Measurements from ENCODE around the gene HIKESHI. TPM values are rescaled to one million over a fixed set of nuclear protein-coding genes. Genes with fewer than 3 reads are reported as not detected.
"Not testable (repeated sequence)": the region's sequence is repeated elsewhere in the genome, so short reads cannot be mapped to it uniquely, and the experiment has no call there.

HIKESHI gene
- total RNA-seq, 1 experiment from 2014 or later, result 53.9 TPM

DNA sequence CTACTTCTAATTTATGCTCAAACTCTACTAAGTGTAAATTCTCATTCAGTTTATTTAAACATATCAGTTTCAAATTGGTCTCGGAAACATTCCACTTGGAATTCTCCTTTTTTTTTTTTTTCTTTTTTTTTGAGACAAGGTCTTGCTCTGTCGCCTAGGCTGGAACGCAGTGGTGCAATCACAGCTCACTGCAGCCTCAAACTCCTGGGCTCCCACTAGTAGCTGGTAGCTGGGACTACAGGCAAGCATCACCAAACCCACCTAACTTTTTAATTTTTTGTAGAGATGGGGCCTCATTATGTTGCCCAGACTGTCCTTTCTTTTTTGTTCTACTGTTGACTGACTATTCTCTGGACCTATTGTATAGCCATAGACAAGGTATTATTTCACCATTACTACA lies 39.3 kb downstream of the HIKESHI start:
- intact Hi-C loops (cut with micrococcal nuclease), result no loop called here
- POLR2A ChIA-PET, result no interaction called here
- CTCF ChIA-PET, result interaction anchor here (0.7 to 0.8 kb wide), 2 partner anchors 8 to 19 kb away, joined by 3 to 6 read pairs; no protein-coding TSS in a partner anchor
- TF ChIP-seq, protein P1, sequence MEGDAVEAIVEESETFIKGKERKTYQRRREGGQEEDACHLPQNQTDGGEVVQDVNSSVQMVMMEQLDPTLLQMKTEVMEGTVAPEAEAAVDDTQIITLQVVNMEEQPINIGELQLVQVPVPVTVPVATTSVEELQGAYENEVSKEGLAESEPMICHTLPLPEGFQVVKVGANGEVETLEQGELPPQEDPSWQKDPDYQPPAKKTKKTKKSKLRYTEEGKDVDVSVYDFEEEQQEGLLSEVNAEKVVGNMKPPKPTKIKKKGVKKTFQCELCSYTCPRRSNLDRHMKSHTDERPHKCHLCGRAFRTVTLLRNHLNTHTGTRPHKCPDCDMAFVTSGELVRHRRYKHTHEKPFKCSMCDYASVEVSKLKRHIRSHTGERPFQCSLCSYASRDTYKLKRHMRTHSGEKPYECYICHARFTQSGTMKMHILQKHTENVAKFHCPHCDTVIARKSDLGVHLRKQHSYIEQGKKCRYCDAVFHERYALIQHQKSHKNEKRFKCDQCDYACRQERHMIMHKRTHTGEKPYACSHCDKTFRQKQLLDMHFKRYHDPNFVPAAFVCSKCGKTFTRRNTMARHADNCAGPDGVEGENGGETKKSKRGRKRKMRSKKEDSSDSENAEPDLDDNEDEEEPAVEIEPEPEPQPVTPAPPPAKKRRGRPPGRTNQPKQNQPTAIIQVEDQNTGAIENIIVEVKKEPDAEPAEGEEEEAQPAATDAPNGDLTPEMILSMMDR (IDR thresholded peaks at IDR 0.05; ENCODE audit: unreplicated experiment), result no peak
- peaks cover 43% of the 10 kb centered on the region for H3K36me3 Mint-ChIP-seq (ENCODE audit: insufficient read depth, unreplicated experiment)
- no TSS peak for BruUV-seq (replicated peaks)
- H3K27ac Mint-ChIP-seq (ENCODE audit: low read depth, unreplicated experiment), result no peak overlapping the region
- H3K4me1 Mint-ChIP-seq (ENCODE audit: insufficient read depth, unreplicated experiment), result no peaks in the 10 kb centered on the region
- no peaks in the 10 kb centered on the region for H3K9me3 Mint-ChIP-seq (ENCODE audit: unreplicated experiment)
- no peak for DNase-seq (ENCODE audit: unreplicated experiment)
- no peaks in the 10 kb centered on the region for H3K27me3 Mint-ChIP-seq (ENCODE audit: insufficient read depth, unreplicated experiment)
- no peak overlapping the region for H3K4me3 Mint-ChIP-seq (ENCODE audit: unreplicated experiment)

DNA sequence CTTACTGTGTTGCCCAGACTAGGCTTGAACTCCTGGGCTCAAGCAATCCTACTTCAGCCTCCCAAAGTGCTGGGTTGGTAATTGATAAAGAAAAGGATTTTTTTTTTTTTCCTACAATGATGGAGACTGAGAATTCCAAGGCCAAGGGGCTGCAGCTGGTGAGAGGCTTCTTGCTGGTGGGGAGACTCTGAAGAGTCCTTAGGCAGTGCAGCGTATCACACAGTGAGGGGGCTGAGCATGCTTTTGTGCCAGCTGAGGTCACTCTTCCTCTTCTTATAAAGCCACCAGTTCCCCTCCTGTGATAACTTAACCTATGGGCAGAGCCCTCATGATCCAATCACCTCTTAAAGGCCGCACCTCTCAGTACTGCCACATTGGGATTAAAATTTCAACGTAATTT lies 44.5 kb downstream of the HIKESHI start:
- Mint-ChIP-seq H3K9me3 (ENCODE audit: unreplicated experiment) (no peaks in the 10 kb centered on the region), H3K36me3 (ENCODE audit: insufficient read depth, unreplicated experiment) (peaks cover 35% of the 10 kb centered on the region), H3K4me1 (ENCODE audit: insufficient read depth, unreplicated experiment) (no peaks in the 10 kb centered on the region), H3K4me3 (ENCODE audit: unreplicated experiment) (no peak overlapping the region), H3K27me3 (ENCODE audit: insufficient read depth, unreplicated experiment) (no peaks in the 10 kb centered on the region), H3K27ac (ENCODE audit: low read depth, unreplicated experiment) (no peak overlapping the region)
- intact Hi-C loops (cut with micrococcal nuclease), result no loop called here
- no TSS peak for BruUV-seq (replicated peaks)
- TF ChIP-seq, protein P1 (IDR thresholded peaks at IDR 0.05; ENCODE audit: unreplicated experiment), result no peak
- ChIA-PET POLR2A (interaction anchor here (0.6 to 1.3 kb wide), 2 partner anchors 9 to 12 kb away, joined by 3 to 5 read pairs; no protein-coding TSS in a partner anchor), CTCF (interaction anchor here (0.6 to 2.7 kb wide), 6 partner anchors 15 to 1750 kb away, joined by 3 to 15 read pairs (median 4); partner anchors contain the start of gene CCDC83)
- DNase-seq (ENCODE audit: unreplicated experiment), result no peak

- TF ChIP-seq, protein P1 (IDR thresholded peaks at IDR 0.05; ENCODE audit: unreplicated experiment), result no peak
- no peak for DNase-seq (ENCODE audit: unreplicated experiment)
- no peak overlapping the region for H3K27ac Mint-ChIP-seq (ENCODE audit: low read depth, unreplicated experiment)
- no peaks in the 10 kb centered on the region for H3K27me3 Mint-ChIP-seq (ENCODE audit: insufficient read depth, unreplicated experiment)
- POLR2A ChIA-PET, result interaction anchor here (0.5 to 0.7 kb wide), 4 partner anchors 8 to 546 kb away, joined by 3 to 4 read pairs (median 3); no protein-coding TSS in a partner anchor
- H3K36me3 Mint-ChIP-seq (ENCODE audit: insufficient read depth, unreplicated experiment), result no peaks in the 10 kb centered on the region
- no TSS peak for BruUV-seq (replicated peaks)
- H3K9me3 Mint-ChIP-seq (ENCODE audit: unreplicated experiment), result no peaks in the 10 kb centered on the region
- intact Hi-C loops (cut with micrococcal nuclease), result no loop called here
- no peak overlapping the region for H3K4me3 Mint-ChIP-seq (ENCODE audit: unreplicated experiment)
- CTCF ChIA-PET, result interaction anchor here (1.0 to 1.5 kb wide), 3 partner anchors 10 to 55 kb away, joined by 3 to 4 read pairs (median 3); no protein-coding TSS in a partner anchor
- H3K4me1 Mint-ChIP-seq (ENCODE audit: insufficient read depth, unreplicated experiment), result no peaks in the 10 kb centered on the region
Observed at GRCh38 chr11:86355256-86355655, 53.2 kb downstream of the HIKESHI start.

DNA sequence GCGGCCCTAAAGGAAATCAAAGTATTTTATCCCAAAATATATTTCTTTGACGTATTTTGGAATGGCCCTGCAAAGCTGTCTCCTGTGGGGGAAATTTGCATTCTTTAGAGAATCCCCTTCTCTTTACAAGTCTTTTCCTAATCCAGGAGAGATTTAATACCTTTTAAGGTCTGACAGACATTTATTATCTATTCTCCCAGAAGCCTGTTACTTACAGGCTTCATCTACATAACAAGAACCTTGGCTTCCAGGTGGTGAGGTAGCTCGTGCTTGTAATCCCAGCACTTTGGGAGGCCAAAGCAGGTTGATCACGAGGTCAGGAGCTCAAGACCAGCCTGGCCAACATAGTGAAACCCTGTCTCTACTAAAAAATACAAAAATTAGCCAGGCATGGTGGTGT lies 55.4 kb downstream of the HIKESHI start:
- DNase-seq (ENCODE audit: unreplicated experiment); H3K4me1 Mint-ChIP-seq (ENCODE audit: insufficient read depth, unreplicated experiment); H3K9me3 Mint-ChIP-seq (ENCODE audit: unreplicated experiment); H3K27ac Mint-ChIP-seq (ENCODE audit: low read depth, unreplicated experiment); intact Hi-C loops (cut with micrococcal nuclease); H3K27me3 Mint-ChIP-seq (ENCODE audit: insufficient read depth, unreplicated experiment); BruUV-seq (replicated peaks); H3K36me3 Mint-ChIP-seq (ENCODE audit: insufficient read depth, unreplicated experiment); H3K4me3 Mint-ChIP-seq (ENCODE audit: unreplicated experiment): not testable (repeated sequence)
- ChIA-PET CTCF (interaction anchor here (0.9 to 1.1 kb wide), 3 partner anchors 22 to 99 kb away, joined by 3 to 7 read pairs (median 5); no protein-coding TSS in a partner anchor), POLR2A (interaction anchor here (0.6 to 3.5 kb wide), 3 partner anchors 13 to 73 kb away, joined by 3 to 8 read pairs (median 4); no protein-coding TSS in a partner anchor)

All from MCF 10A (cell line).